Stimulated activated CD4-positive, alpha-beta T cell treated with anti-CD3 and anti-CD28 coated beads, Interleukin-15, amount 100 ng/mL, for 24 hours (primary cell): ENCODE measurements around the gene ULK4.
"Not testable (repeated sequence)": the region's sequence is repeated elsewhere in the genome, so short reads cannot be mapped to it uniquely, and the experiment has no call there.

Source experiments
- DNase-seq: peaks from one replicate; pipeline ENCODE4 v3.0.0-alpha.2; 2020

Gene ULK4

DNA sequence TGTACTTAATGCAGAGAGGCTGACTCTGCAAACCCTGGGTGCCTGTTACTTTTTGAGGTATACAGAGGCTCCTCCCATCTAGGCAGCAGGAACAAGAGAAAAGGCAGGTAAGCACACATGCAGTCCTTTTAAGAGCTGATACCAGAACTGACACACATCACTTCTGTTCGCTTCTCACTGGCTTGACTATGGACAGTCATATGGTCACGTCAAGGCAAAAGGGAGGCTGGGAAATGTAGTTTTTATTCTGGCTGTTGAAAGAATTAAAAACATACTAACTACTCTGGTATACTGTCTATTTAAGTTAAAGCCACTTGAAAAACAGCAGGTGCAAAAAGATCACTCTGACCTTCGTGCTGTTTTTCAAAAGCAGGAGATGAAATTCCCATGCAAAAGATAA, 544.3 kb downstream of the ULK4 start:
- DNase-seq: no peak

DNA sequence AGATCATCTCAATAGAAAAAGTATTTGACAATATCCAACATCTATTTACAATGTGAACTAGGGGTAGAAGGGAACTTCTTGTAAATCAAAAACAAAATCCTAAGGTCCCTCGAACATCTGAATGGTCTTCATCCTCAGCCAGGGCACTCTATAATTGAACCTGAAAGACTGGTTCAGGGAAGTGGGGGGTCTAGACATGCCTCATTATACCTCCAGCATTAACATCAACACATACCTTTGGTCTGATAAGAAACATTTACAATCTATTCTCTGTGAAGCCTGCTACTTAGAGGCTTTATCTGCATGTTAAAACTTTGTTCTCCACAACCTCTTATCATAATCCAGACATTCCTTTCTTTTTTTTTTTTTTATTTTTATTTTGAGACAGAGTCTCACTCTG, 550.8 kb downstream of the ULK4 start:
- no peak for DNase-seq

GRCh38 chr3:41405466-41405865, 556.4 kb downstream of the ULK4 start:
- DNase-seq: no peak

- DNase-seq: no peak
Observed at GRCh38 chr3:41404582-41404981, 557.3 kb downstream of the ULK4 start.

- DNase-seq: no peak
Observed at GRCh38 chr3:41394896-41395295, 567.0 kb downstream of the ULK4 start.

DNA sequence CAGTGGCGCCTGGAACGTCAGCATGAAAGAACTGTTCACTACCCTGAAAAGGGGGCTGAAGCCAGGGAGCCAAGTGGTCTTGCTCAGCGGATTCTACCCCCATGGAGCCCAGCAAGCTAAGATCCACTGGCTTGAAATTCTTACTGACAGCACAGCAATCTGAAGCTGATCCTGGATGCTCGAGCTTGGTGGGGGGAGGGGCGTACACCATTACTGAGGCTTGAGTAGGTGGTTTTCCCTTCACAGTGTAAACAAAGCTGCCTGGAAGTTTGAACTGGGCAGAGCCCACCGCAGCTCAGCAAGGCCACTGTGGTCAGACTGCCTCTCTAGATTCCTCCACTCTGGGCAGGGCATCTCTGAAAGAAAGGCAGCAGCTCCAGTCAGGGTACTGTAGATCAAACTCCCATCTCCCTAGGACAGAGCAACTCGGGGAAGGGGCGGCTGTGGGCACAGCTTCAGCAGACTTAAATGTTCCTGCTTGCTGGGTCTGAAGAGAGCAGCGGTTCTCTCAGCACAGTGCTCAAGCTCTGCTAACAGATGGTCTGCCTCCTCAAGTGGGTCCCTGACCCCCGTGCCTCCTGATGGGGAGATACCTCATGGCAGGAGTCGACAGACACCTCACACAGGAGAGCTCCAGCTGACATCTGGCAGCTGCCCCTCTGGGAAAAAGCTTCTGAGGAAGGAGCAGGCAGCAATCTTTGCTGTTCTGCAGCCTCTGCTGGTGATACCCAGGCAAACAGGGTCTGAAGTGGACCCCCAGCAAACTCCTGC, 591.0 kb downstream of the ULK4 start:
- DNase-seq: not testable (repeated sequence)

- DNase-seq: no peak
Observed at GRCh38 chr3:41370307-41370706, 591.6 kb downstream of the ULK4 start.

DNA sequence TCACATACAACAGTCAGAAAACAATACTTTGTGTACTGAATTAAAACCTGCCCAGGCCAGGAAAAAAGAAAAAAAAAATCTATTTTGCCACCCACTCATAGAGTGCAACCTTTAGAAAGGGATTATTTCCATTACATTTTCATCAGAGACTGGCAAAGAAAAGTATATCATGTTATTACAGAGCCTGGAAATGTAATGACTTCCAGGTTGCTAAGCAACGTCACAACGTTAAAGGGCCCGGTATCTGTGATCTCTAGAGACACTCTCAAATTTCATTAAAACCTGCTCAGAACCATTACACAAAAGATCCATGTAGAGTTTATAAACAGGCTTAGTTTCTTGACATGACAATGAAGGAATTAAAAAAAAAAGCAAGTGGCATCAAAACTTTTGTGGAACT, 592.1 kb downstream of the ULK4 start:
- DNase-seq: no peak

DNA sequence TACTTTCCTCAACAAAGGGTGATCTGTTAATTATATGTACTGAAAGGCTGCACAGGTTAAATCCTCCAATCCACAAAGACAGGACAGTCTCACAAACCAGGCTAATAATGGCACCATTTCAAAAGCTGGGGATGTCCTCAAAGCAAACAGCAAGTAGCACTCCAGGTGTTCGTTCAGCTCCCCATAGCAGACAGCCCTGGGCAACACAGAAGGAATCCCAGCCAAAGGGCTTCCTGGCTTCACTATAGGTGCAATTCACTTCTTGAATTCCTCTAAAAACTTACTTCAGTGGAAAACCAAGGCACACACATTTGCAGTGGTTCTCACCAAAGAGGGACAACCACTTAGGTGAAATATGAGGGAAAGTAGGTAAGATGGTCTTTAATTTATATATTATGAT, 595.9 kb downstream of the ULK4 start:
- no peak for DNase-seq

GRCh38 chr3:41364736-41365135, 597.2 kb downstream of the ULK4 start:
- no peak for DNase-seq

DNA sequence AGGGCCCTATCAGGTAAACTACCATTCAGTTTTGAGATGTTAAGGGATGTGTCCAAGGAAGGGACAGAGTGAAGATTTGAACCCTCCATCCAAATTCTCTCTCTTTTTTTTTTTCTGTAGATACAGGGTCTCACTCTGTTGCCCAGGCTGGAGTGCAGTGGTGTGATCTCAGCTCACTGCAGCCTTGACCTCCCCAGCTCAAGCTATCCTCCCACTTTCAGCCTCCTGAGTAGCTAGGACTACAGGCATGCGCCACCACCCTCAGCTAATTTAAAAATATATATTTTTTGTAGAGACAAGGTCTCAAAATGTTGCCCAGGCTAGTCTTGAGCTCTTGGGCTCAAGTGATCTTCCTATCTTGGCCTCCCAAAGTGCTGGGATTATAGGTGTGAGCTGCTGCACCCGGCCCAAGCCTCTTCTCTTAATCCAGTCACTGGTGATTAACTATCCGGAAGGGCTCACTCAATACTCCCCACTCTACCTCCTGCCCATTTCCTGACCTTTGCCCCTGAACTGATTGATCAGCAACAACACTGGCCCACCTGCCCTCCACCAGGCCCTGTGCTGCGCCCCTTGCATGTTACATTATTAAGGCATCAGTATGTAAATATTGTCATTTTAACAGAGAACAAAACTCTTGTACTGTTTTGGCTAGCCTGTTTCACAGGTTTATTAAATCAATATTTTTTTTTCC, 597.9 kb downstream of the ULK4 start:
- DNase-seq: no peak

GRCh38 chr3:41362638-41363559, 599.0 kb downstream of the ULK4 start:
- no peak for DNase-seq

DNA sequence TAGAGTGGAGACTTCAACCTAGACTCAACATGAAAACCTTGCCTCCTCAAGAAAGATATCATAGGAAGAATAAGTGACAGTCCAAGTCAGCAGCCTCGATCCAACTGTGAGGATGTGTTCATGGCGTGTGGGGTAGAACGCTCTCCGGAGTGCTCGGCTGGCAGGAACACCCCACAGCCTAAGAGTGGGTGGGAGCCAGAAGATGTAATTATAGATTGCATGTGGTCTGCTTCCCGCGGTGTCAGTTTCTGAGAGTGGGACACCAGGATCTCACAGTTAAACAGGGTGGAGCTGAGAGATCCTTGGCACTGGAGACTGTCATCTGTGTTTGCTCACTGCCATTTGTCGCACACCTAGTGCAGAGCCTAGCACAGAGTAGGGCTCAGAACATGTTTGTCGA, 604.6 kb downstream of the ULK4 start:
- no peak for DNase-seq

DNA sequence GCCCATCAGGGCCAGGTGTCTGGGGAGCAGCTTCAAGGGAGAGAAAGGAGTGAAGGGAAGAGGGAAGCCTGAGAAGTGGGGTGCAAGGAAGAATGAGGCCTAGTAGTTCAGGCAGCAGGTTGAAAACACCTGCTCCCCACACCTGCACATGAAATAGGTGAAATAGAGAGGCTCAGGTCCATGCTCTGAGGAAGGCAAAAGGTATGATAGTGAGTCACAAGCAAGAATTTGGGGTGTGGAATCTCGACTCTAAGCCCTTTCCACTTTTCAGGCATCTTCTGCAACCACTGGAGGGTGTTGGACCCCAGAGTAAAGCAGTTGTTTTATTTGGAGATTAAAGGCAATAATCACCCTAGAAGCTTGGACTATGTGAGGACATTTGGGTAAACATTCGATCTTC, 605.1 kb downstream of the ULK4 start:
- no peak for DNase-seq

DNA sequence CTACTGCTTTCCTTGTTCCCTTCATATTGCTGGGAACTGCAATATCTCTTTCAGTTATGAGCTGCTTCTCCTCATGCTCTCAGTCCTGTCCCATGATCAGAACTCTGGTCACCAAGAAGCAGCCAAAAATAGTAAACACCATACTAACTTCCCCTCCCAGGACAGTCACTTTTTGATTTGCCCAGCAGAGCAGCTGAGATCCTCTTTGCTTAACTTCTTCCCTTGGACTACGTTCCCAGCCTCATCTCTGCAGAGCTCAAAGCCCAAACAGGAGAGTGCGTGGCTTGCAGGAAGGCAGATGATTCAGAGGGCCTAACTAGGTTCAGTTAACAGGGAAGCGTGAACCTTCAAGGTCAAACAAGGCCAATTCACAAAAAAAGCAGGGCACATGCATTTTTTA, 609.4 kb downstream of the ULK4 start:
- no peak for DNase-seq

GRCh38 chr3:41350441-41350840, 611.5 kb downstream of the ULK4 start:
- no peak for DNase-seq

DNA sequence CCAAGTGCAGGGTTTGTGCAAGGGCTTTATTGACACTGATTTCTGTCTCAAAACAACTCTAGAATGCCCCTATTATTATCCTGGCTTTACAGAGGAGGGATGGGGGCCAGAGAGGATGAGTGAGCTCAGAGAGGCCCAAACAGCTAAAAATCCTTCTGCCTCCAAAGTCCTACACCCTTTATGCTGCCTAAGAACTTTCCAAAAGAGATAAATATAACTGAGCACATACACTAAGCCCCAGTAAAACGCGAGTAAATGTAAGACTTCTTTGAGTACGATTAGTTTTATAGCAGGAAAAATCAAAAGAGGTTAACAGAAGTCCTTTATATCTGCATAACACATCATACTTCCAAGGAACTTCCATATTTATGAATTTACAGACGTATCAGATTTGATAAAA, 613.5 kb downstream of the ULK4 start:
- no peak for DNase-seq

- no peak for DNase-seq
Observed at GRCh38 chr3:41346698-41347270, 615.1 kb downstream of the ULK4 start.

GRCh38 chr3:41345788-41346187, 616.1 kb downstream of the ULK4 start:
- DNase-seq: no peak

- no peak for DNase-seq
Observed at GRCh38 chr3:41339758-41340157, 622.1 kb downstream of the ULK4 start.

DNA sequence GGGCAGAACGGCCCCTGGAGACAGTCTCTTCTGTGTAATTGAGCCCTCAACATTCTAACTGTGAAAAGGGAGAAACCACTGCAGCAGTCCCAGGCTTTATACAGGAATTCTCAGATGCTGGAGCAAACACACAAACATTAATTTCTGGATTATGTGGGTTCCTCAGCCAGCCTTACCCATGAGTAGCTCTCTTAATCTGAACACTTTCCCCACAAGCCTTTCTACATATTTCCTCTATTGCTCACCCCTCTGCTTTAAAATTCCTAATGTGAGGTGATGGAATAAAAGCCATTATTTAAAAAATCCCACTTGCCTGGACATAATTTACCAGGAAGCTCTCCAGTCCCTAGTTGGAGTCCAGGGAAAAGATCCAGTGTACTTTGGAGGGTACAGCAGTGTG, 623.6 kb downstream of the ULK4 start:
- DNase-seq: no peak

DNA sequence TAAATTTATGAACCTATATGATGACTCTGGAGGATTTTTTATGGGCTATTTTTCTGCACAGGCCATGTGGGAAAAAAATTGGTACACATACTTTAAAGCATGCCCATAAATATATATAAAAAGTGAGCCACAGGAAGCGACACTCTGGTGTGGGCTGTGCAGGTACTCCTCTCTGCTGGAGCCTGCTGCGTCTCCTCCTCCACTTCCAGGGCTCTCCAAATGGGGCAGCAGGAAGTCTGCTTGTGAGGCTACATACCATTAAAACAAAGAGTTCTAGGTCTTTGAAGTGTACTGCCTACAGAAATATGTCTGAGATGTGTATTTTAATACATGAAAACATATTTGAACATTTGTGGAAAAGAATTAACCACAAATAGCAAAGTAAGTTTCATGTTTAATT, 627.5 kb downstream of the ULK4 start:
- DNase-seq: no peak

GRCh38 chr3:41331041-41331440, 630.9 kb downstream of the ULK4 start:
- no peak for DNase-seq
